Measurements from ENCODE around the gene ZNF491. TPM values are rescaled to one million over a fixed set of nuclear protein-coding genes. Genes with fewer than 3 reads are reported as not detected.

Gene ZNF491
- total and polyA plus RNA-seq, 2 of the 8 experiments (the other 6 are each of a cell fraction or from before 2014, with no cell fraction given): 0.18 to 0.78 TPM

GRCh38 chr19:11781295-11782057 lies 16.8 kb upstream of the ZNF491 start (continued):
- TF ChIP-seq KDM5A (IDR thresholded peaks at IDR 0.05; ENCODE audit: low read length): no peak
- TF ChIP-seq CHD7 (IDR thresholded peaks at IDR 0.05; ENCODE audit: insufficient replicate concordance, low read length): no peak
- TF ChIP-seq TBP (IDR thresholded peaks at IDR 0.05; ENCODE audit: low read depth, low read length): no peak
- TF ChIP-seq ASH2L (IDR thresholded peaks at IDR 0.05; ENCODE audit: low read length): no peak
- TF ChIP-seq ZNF274 (IDR thresholded peaks at IDR 0.05; ENCODE audit: borderline replicate concordance, extremely low read depth, low read length): no peak

Data from H1 (cell line).